ENCODE measurements around the gene CEP164.
"Not testable (repeated sequence)": the region's sequence is repeated elsewhere in the genome, so short reads cannot be mapped to it uniquely, and the experiment has no call there.

Gene CEP164

GRCh38 chr11:117305145-117305544 lies 22.5 kb upstream of the CEP164 start:
- DNase-seq (ENCODE audit: low spot score), result no peak

GRCh38 chr11:117309310-117309709 lies 18.3 kb upstream of the CEP164 start:
- no peak for DNase-seq (ENCODE audit: low spot score)

GRCh38 chr11:117313091-117313490 lies 14.6 kb upstream of the CEP164 start:
- DNase-seq (ENCODE audit: low spot score), result no peak

GRCh38 chr11:117313828-117314768 lies 13.6 kb upstream of the CEP164 start:
- DNase-seq (ENCODE audit: low spot score), result no peak

- no peak for DNase-seq (ENCODE audit: low spot score)
Observed at GRCh38 chr11:117314840-117315239, 12.8 kb upstream of the CEP164 start.

- no peak for DNase-seq (ENCODE audit: low spot score)
Observed at GRCh38 chr11:117315285-117316196, 12.1 kb upstream of the CEP164 start.

GRCh38 chr11:117316197-117316961 lies 11.3 kb upstream of the CEP164 start, which contains the start of gene BACE1:
Gene BACE1, minus strand, starts transcription at chr11:117316256. Its CDS starts 461 bp downstream, at chr11:117315795.
- no peak for DNase-seq (ENCODE audit: low spot score)

- no peak for DNase-seq (ENCODE audit: low spot score)
Observed at GRCh38 chr11:117318738-117319137, 8.9 kb upstream of the CEP164 start.

GRCh38 chr11:117319214-117319840 lies 8.3 kb upstream of the CEP164 start:
- no peak for DNase-seq (ENCODE audit: low spot score)

GRCh38 chr11:117327255-117327566 lies 443 bp upstream of the CEP164 start:
- DNase-seq (ENCODE audit: low spot score), result not testable (repeated sequence)

- DNase-seq (ENCODE audit: low spot score), result peak; percentile 64
Observed at GRCh38 chr11:117328375-117329010, 839 bp downstream of the CEP164 start.

GRCh38 chr11:117332843-117333242 lies 5.2 kb downstream of the CEP164 start:
- DNase-seq (ENCODE audit: low spot score), result no peak

GRCh38 chr11:117333917-117334316 lies 6.3 kb downstream of the CEP164 start:
- DNase-seq (ENCODE audit: low spot score), result no peak

- DNase-seq (ENCODE audit: low spot score), result no peak
Observed at GRCh38 chr11:117334896-117335295, 7.2 kb downstream of the CEP164 start.

- DNase-seq (ENCODE audit: low spot score), result no peak
Observed at GRCh38 chr11:117335399-117335798, 7.7 kb downstream of the CEP164 start.

GRCh38 chr11:117337076-117337475 lies 9.4 kb downstream of the CEP164 start:
- no peak for DNase-seq (ENCODE audit: low spot score)

- no peak for DNase-seq (ENCODE audit: low spot score)
Observed at GRCh38 chr11:117345039-117345438, 17.4 kb downstream of the CEP164 start.

- DNase-seq (ENCODE audit: low spot score), result no peak
Observed at GRCh38 chr11:117354550-117354949, 26.9 kb downstream of the CEP164 start.

GRCh38 chr11:117356126-117356890 lies 28.7 kb downstream of the CEP164 start:
- DNase-seq (ENCODE audit: low spot score), result no peak

GRCh38 chr11:117361432-117361831 lies 33.8 kb downstream of the CEP164 start:
- no peak for DNase-seq (ENCODE audit: low spot score)

Data from hematopoietic multipotent progenitor cell treated with erythropoietin and hydrocortisone succinate and interleukin-3 and kit ligand, for 17 days (in vitro differentiated cells).